Measurements from ENCODE around the gene ACCS. TPM values are rescaled to one million over a fixed set of nuclear protein-coding genes. Genes with fewer than 3 reads are reported as not detected.

ACCS gene
- total RNA-seq, 2 experiments from 2014 or later = 4.9 to 5.2 TPM

- Mint-ChIP-seq H3K4me3 (no peak overlapping the region), H3K27ac (no peak overlapping the region), H3K36me3 (peaks cover 10% of the 10 kb centered on the region), H3K9me3 (no peaks in the 10 kb centered on the region), H3K4me1 (no peaks in the 10 kb centered on the region), H3K27me3 (no peaks in the 10 kb centered on the region)
- no peak for DNase-seq
These were observed 61.1 kb downstream of the ACCS start for GRCh38 chr11:44127130-44127529.

DNA sequence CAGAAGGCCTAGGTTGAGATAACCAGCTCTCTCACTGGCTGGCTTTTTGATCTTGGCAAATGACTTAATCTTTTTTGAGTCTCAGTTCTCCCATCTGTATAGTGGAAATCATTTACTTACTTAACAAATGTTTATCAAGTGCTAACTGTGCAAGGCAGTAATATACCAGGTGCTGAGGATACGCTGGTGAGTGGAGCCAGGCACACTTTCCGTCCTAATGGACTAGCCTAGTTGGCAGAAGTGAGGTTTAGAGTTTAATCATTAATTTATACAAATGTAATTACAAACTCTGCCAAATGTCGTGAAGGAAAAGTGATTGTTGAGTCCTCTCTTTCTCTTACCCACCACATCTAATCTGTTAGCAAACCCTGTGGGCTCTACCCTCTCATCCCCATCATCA is 62.7 kb downstream of the ACCS start:
- H3K4me1 Mint-ChIP-seq = no peaks in the 10 kb centered on the region
- H3K9me3 Mint-ChIP-seq = no peaks in the 10 kb centered on the region
- no peak overlapping the region for H3K27ac Mint-ChIP-seq
- peaks cover 8% of the 10 kb centered on the region for H3K36me3 Mint-ChIP-seq
- DNase-seq = no peak
- H3K4me3 Mint-ChIP-seq = no peak overlapping the region
- no peaks in the 10 kb centered on the region for H3K27me3 Mint-ChIP-seq

DNA sequence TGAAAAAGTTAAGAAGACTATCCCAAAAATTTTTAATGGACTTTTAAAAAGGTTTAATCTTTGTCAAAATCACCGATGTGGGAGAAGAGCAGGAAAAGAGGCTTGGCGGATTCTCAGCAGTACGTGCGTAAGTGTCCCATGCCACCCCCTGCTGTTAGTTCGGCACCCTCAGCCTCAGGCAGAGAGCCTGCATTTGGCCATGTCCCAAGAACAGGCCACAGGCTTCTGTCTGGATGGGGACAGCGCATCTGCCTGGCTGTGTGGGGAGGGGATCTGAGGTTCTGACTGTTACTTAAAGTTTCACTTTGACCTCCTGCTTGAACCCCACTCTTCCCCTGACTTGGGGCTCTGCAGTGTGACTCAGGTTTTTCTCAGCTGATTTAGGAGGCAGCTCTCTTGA is 64.7 kb downstream of the ACCS start:
- no peak for DNase-seq
- Mint-ChIP-seq H3K4me1 (no peaks in the 10 kb centered on the region), H3K9me3 (no peaks in the 10 kb centered on the region), H3K27me3 (no peaks in the 10 kb centered on the region), H3K4me3 (no peak overlapping the region), H3K27ac (no peak overlapping the region), H3K36me3 (peaks cover 10% of the 10 kb centered on the region)

DNA sequence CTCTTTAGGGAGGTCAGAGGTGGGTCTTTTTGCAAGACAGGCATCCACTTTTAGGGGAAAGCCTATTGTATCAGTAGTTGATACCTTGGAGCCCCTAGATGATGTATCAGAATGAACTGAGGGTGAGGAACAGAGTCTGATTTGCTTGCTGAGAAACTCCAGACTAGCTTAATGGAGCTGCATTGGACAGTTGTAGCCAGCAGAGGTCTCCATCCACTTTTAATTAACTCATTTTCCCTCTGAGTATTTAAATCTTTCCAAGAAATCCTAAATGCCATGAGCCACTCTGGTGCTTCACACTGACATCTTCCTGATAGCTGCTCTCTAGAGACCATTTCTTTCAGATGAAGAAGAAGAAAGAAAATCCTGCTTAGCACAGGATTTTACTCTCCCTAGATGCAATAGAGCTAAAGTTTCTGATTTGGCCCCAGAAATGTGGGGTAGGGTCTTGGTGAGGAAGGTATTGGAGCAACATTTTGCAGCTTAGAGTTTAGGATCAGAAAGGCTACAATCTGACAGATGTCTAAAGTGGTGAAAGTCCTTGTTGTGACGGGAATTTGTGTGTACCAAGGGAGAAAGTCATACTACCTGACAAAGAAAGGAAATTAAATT is 67.4 kb downstream of the ACCS start:
- DNase-seq = no peak
- Mint-ChIP-seq H3K4me3 (no peak overlapping the region), H3K27ac (no peak overlapping the region), H3K36me3 (peaks cover 2% of the 10 kb centered on the region), H3K9me3 (no peaks in the 10 kb centered on the region), H3K4me1 (no peaks in the 10 kb centered on the region), H3K27me3 (no peaks in the 10 kb centered on the region)

Other genes with a start within 250 kb of the ACCS start
- 10 to 100 TPM; 50.8 to 53.3 TPM for gene ALKBH3, start 185.4 kb upstream of the ACCS start, total RNA-seq
- under 1 TPM; 0.34 to 0.56 TPM for gene C11orf96, start 123.6 kb upstream of the ACCS start, total RNA-seq
- not detected for gene ACCSL, start 18.3 kb upstream of the ACCS start, total RNA-seq
- 10 to 100 TPM; 22.4 to 24.0 TPM for gene EXT2, start 29.4 kb downstream of the ACCS start, total RNA-seq
- gene ALX4, start 243.9 kb downstream of the ACCS start, total RNA-seq = not detected